H1 (cell line): ENCODE data around the gene BAIAP2. TPM values are rescaled to one million over a fixed set of nuclear protein-coding genes. Genes with fewer than 3 reads are reported as not detected.

ENCODE experiments used
- CTCF ChIA-PET: fragments of 300-600 bp; sonication (Branson Sonifier 250); formaldehyde crosslinking; loops from one replicate; lab custom pipeline; 2021; ENCODE audit not compliant: partially characterized antibody; lab: Charles Lee
- POLR2A ChIA-PET: fragments of 300-600 bp; sonication (Branson Sonifier 250); formaldehyde crosslinking; loops from one replicate; lab custom pipeline; 2021; ENCODE audit warnings: inconsistent platforms; ENCODE audit not compliant: partially characterized antibody; lab: Charles Lee
- DNase-seq, 2 experiments: peaks; one replicate each; pipeline versions ENCODE4 v3.0.0 to v3.0.0-alpha.2; 2010 to 2022; ENCODE audit warnings: low spot score in 2 of 2, low read depth in 1 of 2, mixed read lengths in 1 of 2
- FAIRE-seq: peaks from 2 replicates; lab custom pipeline; 2011; peaks lifted over from hg19 to GRCh38; lab: Jason Lieb, UNC
- H2AFZ ChIP-seq: 2 replicates; pipeline ENCODE4 v1.8.1; 2012; ENCODE audit warnings: low read length, inconsistent platforms
- H2AK5ac ChIP-seq: 2 replicates; pipeline ENCODE4 v1.6.1; 2013; ENCODE audit warnings: low read depth, low read length
- H2BK120ac ChIP-seq: replicated peaks from 2 replicates; pipeline ENCODE3; 2013; ENCODE audit warnings: low read depth, low read length, inconsistent platforms
- H2BK12ac ChIP-seq: 2 replicates; pipeline ENCODE4 v1.6.1; 2013; ENCODE audit warnings: low read depth, low read length
- H2BK15ac ChIP-seq: 2 replicates; pipeline ENCODE4 v1.6.1; 2013; ENCODE audit warnings: low read length
- H2BK20ac ChIP-seq: 2 replicates; pipeline ENCODE4 v1.6.1; 2013; ENCODE audit warnings: low read length
- H2BK5ac ChIP-seq: 2 replicates; pipeline ENCODE4 v1.6.1; 2013; ENCODE audit warnings: low read depth, low read length
- H3K14ac ChIP-seq: 2 replicates; pipeline ENCODE4 v1.6.1; 2013; ENCODE audit warnings: inconsistent platforms; ENCODE audit not compliant: insufficient read length
- H3K18ac ChIP-seq: 2 replicates; pipeline ENCODE4 v1.6.1; 2013; ENCODE audit warnings: low read length; ENCODE audit errors: extremely low read depth
- H3K23ac ChIP-seq: 2 replicates; pipeline ENCODE4 v1.6.1; 2013; ENCODE audit warnings: inconsistent platforms; ENCODE audit not compliant: insufficient read length
- H3K23me2 ChIP-seq: 2 replicates; pipeline ENCODE4 v1.6.1; 2013; ENCODE audit warnings: low read depth, low read length
- H3K27ac ChIP-seq: 2 replicates; pipeline ENCODE4 v1.6.1; 2011; ENCODE audit warnings: low read depth, low read length, inconsistent platforms
- H3K27me3 ChIP-seq, 4 experiments: replicated peaks in 1 of 4; 1 replicate in 1 of 4; 2 replicates in 3 of 4; pipeline versions ENCODE4 v1.6.1 to v1.8.1; 2011 to 2013; ENCODE audit warnings: low read length in 3 of 4, mild to moderate bottlenecking in 3 of 4, inconsistent platforms in 2 of 4, mixed read lengths in 2 of 4, moderate library complexity in 1 of 4; ENCODE audit not compliant: control insufficient read depth in 3 of 4, insufficient read depth in 3 of 4; ENCODE audit errors: extremely low read depth in 1 of 4
- H3K36me3 ChIP-seq, 4 experiments: 2 replicates each; pipeline versions ENCODE4 v1.6.1 to v1.8.1; 2011 to 2013; ENCODE audit warnings: mild to moderate bottlenecking in 4 of 4, low read length in 3 of 4, moderate library complexity in 2 of 4, control low read depth in 1 of 4, inconsistent platforms in 1 of 4; ENCODE audit not compliant: insufficient read depth in 4 of 4, control insufficient read depth in 2 of 4
- H3K4ac ChIP-seq: replicated peaks from 2 replicates; pipeline ENCODE3; 2013; ENCODE audit warnings: low read length, low read depth, mixed read lengths, inconsistent platforms; ENCODE audit not compliant: insufficient read length
- H3K4me1 ChIP-seq, 4 experiments: replicated peaks in 1 of 4; 1 replicate in 1 of 4; 2 replicates in 3 of 4; pipeline versions ENCODE4 v1.6.1 to v1.8.1; 2011 to 2013; ENCODE audit warnings: low read length in 3 of 4, inconsistent platforms in 2 of 4, mixed read lengths in 1 of 4; ENCODE audit not compliant: insufficient read depth in 4 of 4, control insufficient read depth in 3 of 4
- H3K4me2 ChIP-seq, 2 experiments: 2 replicates each; pipeline versions ENCODE4 v1.6.1 to v1.8.1; 2011 to 2013; ENCODE audit warnings: low read depth in 2 of 2, low read length in 2 of 2, control low read depth in 1 of 2, inconsistent platforms in 1 of 2, mild to moderate bottlenecking in 1 of 2; ENCODE audit not compliant: insufficient read depth in 1 of 2
- H3K4me3 ChIP-seq, 4 experiments: fragments of 200-600, 300-600 bp in 1 of 4; sonication (generic), shearing (Covaris generic), sonication (Bioruptor Twin) in 1 of 4; 2 replicates each; pipeline versions ENCODE4 v1.5.1 to v1.8.1; 2011 to 2016; ENCODE audit warnings: low read length in 4 of 4, low read depth in 3 of 4, control low read depth in 2 of 4, inconsistent platforms in 2 of 4, mild to moderate bottlenecking in 2 of 4, mixed read lengths in 1 of 4, moderate library complexity in 1 of 4; ENCODE audit not compliant: insufficient read depth in 2 of 4; ENCODE audit errors: extremely low read depth in 1 of 4
- H3K56ac ChIP-seq: replicated peaks from 2 replicates; pipeline ENCODE3; 2013; ENCODE audit warnings: low read depth, mild to moderate bottlenecking, mixed read lengths, low read length, inconsistent platforms; ENCODE audit not compliant: insufficient read length
- H3K79me1 ChIP-seq: 2 replicates; pipeline ENCODE4 v1.6.1; 2013; ENCODE audit warnings: low read depth, low read length, control low read depth
- H3K79me2 ChIP-seq, 2 experiments: 2 replicates each; pipeline versions ENCODE4 v1.6.1 to v1.8.1; 2012 to 2013; ENCODE audit warnings: low read length in 2 of 2, mild to moderate bottlenecking in 2 of 2, inconsistent platforms in 1 of 2; ENCODE audit not compliant: insufficient read depth in 2 of 2, control insufficient read depth in 1 of 2
- H3K9ac ChIP-seq, 4 experiments: replicated peaks in 1 of 4; 1 replicate in 1 of 4; 2 replicates in 3 of 4; pipeline versions ENCODE4 v1.6.1 to v1.8.1; 2011 to 2013; ENCODE audit warnings: low read depth in 3 of 4, low read length in 3 of 4, control low read depth in 2 of 4, mild to moderate bottlenecking in 2 of 4, moderate library complexity in 2 of 4, inconsistent platforms in 1 of 4; ENCODE audit errors: extremely low read depth in 1 of 4
- H3K9me3 ChIP-seq, 2 experiments: 2 replicates each; pipeline versions ENCODE4 v1.6.1 to v1.8.1; 2012 to 2013; ENCODE audit warnings: mild to moderate bottlenecking in 2 of 2, moderate library complexity in 2 of 2, control low read depth in 1 of 2, inconsistent platforms in 1 of 2, low read depth in 1 of 2, low read length in 1 of 2, mixed read lengths in 1 of 2; ENCODE audit not compliant: insufficient read depth in 2 of 2
- H4K20me1 ChIP-seq, 2 experiments: replicated peaks in 1 of 2; 2 replicates each; pipeline versions ENCODE3 to v1.8.1; 2011 to 2013; ENCODE audit warnings: inconsistent platforms in 2 of 2, low read length in 2 of 2, mild to moderate bottlenecking in 1 of 2; ENCODE audit not compliant: insufficient read depth in 2 of 2, control insufficient read depth in 1 of 2
- H4K5ac ChIP-seq: 2 replicates; pipeline ENCODE4 v1.6.1; 2013; ENCODE audit warnings: low read length, low read depth, mixed read lengths, inconsistent platforms; ENCODE audit not compliant: insufficient read length
- H4K8ac ChIP-seq: 2 replicates; pipeline ENCODE4 v1.8.0; 2013; ENCODE audit warnings: mild to moderate bottlenecking, moderate library complexity, low read length, inconsistent platforms; ENCODE audit not compliant: insufficient read depth; ENCODE audit errors: extremely low read depth
- H4K91ac ChIP-seq: replicated peaks from 2 replicates; pipeline ENCODE3; 2013; ENCODE audit warnings: low read length, mixed read lengths, inconsistent platforms; ENCODE audit not compliant: insufficient read length
- BRCA1 ChIP-seq: IDR thresholded peaks from 2 replicates; pipeline ENCODE4 v1.6.1; 2012; ENCODE audit warnings: low read depth, low read length, improper control_type of control experiment
- RBBP5 ChIP-seq: IDR thresholded peaks from 2 replicates; pipeline ENCODE4 v1.7.1; 2012; ENCODE audit warnings: low read depth, mild to moderate bottlenecking, inconsistent platforms, low read length, moderate library complexity, borderline replicate concordance
- WGBS, 2 experiments: shearing (Covaris generic) in 1 of 2; methylation state at CpG; one replicate each; pipeline versions ENCODE4 v1.1.6 to v1.1.7; 2013 to 2015; ENCODE audit warnings: low lambda C conversion rate in 2 of 2, mixed read lengths in 2 of 2, inconsistent platforms in 1 of 2, low coverage in 1 of 2, missing lambda C conversion rate in 1 of 2; ENCODE audit not compliant: insufficient replicate concordance in 2 of 2, insufficient coverage in 1 of 2, insufficient read length in 1 of 2; ENCODE audit errors: extremely low coverage in 1 of 2, missing lambda C conversion rate in 1 of 2; 5-methylcytosine and 5-hydroxymethylcytosine counted together
- polyA plus RNA-seq, 7 experiments: library from polyadenylated mRNA; depleted of rRNA in 3 of 7; stranded (reverse) in 5 of 7; unstranded in 2 of 7; fragments of >200 nt in 5 of 7; fragments of 200-250 nt in 2 of 7; gene quantifications; 1 replicate in 5 of 7; 2 replicates in 1 of 7; 4 replicates in 1 of 7; pipeline versions ENCODE4 v1.2.1 to v1.2.3, GENCODE V29; 2011 to 2013; ENCODE audit warnings: missing spikeins in 2 of 7, mixed read lengths in 2 of 7
- total RNA-seq: library from RNA; stranded (reverse); fragmentation: NEBNext Ultra II Directional; extraction: Animal tissue kit (Norgen Biotek cat#: 25700); gene quantifications from 2 replicates; pipeline ENCODE4 v1.2.1, GENCODE V29; 2021
- TF ChIP-seq, protein P1 (sequence below): IDR thresholded peaks from 2 replicates; pipeline ENCODE4 v1.6.1; 2011; ENCODE audit warnings: low read depth, mild to moderate bottlenecking, low read length; ENCODE audit not compliant: insufficient read depth

Gene BAIAP2
- total and polyA plus RNA-seq, 2 of the 8 experiments (the other 6 are each of a cell fraction or from before 2014, with no cell fraction given): 10.0 to 22.8 TPM

DNA sequence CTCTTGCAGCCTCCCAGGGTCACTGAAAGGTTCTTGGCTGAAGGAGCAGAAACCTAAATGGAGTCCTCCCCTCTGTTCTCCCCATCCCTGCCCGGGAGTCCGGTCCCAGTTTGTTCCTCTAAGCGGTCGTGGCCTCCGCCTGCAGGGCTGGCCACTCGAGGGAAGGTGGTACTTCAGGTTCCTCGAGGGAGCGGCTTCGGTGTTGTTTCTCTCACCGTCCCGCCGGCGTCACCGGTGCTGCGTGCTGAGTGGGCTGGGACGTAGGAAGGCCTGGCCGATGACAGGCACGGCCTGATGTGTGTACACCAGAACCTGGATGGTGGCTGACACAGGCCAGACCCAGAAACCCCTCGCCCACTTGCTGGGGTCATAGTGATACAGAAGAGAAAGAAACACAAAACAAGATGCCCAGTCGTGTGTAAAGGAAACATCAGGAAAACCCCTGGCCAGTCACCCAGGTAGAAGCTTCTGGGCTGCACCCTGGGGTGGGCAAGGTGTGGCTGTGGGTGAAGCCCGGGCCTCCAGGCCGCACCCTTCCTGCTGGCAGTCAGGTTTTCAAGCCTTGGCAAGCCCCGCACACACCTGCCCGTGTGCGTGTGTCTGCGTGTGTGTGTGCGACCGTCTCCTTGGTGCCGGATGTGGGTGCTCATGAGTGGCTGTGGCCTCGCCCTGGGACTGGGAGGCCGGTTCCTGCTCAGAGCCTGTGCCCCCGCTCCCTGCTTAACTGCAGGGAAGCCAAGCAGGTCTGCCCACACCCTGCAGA, 52.0 kb downstream of the BAIAP2 start:
- Histone ChIP-seq H2AK5ac (no peak overlapping the region), H3K23me2 (no peaks in the 10 kb centered on the region), H3K36me3 (no peaks in the 10 kb centered on the region; a peak in 1 of 8 replicates), H3K79me2 (no peaks in the 10 kb centered on the region), H3K56ac (no peak overlapping the region), H3K4me3 (no peak overlapping the region), H3K18ac (no peak overlapping the region), H3K4me2 (no peak overlapping the region), H4K5ac (no peak overlapping the region), H3K27me3 (no peaks in the 10 kb centered on the region), H3K9me3 (no peaks in the 10 kb centered on the region), H2BK12ac (no peak overlapping the region), H4K91ac (no peak overlapping the region), H2BK120ac (no peak overlapping the region), H3K4me1 (peaks cover 0 to 16% (median 6%) of the 10 kb centered on the region in 4 experiments; a peak in 5 of 7 replicates), H3K27ac (no peak overlapping the region), H2BK20ac (no peak overlapping the region), H3K23ac (no peak overlapping the region), H3K4ac (no peak overlapping the region), H4K20me1 (peaks cover 0 to 9% of the 10 kb centered on the region in 2 experiments), H3K9ac (no peak overlapping the region), H2BK5ac (no peak overlapping the region), H3K14ac (no peak overlapping the region), H4K8ac (no peak overlapping the region), H2BK15ac (no peak overlapping the region), H3K79me1 (0 out of 2 replicates have a peak, but pooled peaks cover 2% of the 10 kb centered on the region), H2AFZ (no peak overlapping the region)
- DNase-seq (no peak), FAIRE-seq (no peak)
- WGBS, 2 experiments: 96% methylated on average over 28 of the region's 32 CpGs; no CpG with 5 or more reads in 1 of the 2 experiments
- ChIA-PET POLR2A (interaction anchor here (1.5 kb wide), 1 partner anchor 55 kb away, joined by 5 read pairs; no protein-coding TSS in a partner anchor), CTCF (interaction anchor here (1.0 to 1.9 kb wide), 7 partner anchors 10 to 582 kb away, joined by 3 to 8 read pairs (median 4); no protein-coding TSS in a partner anchor)
- TF ChIP-seq BRCA1 (no peak), RBBP5 (no peak)
- TF ChIP-seq, protein P1, sequence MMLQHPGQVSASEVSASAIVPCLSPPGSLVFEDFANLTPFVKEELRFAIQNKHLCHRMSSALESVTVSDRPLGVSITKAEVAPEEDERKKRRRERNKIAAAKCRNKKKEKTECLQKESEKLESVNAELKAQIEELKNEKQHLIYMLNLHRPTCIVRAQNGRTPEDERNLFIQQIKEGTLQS: no peak
